Fibroblast of mammary gland (primary cell): ENCODE results near the gene HMOX2.

Experiments
- DNase-seq: peaks from one replicate; pipeline ENCODE4 v3.0.0-alpha.2; 2010; ENCODE audit warnings: low read depth
- H3K4me3 ChIP-seq: 2 replicates; pipeline ENCODE4 v1.5.1; 2011; ENCODE audit warnings: low read depth, mild to moderate bottlenecking, low read length, moderate library complexity; ENCODE audit not compliant: control insufficient read depth
- TF ChIP-seq, protein P1 (sequence below): conservative IDR thresholded peaks from 2 replicates; pipeline ENCODE4 v1.5.1; 2011; ENCODE audit warnings: low read depth, low read length, inconsistent platforms; ENCODE audit not compliant: control insufficient read depth, insufficient read depth

Gene HMOX2, protein sequence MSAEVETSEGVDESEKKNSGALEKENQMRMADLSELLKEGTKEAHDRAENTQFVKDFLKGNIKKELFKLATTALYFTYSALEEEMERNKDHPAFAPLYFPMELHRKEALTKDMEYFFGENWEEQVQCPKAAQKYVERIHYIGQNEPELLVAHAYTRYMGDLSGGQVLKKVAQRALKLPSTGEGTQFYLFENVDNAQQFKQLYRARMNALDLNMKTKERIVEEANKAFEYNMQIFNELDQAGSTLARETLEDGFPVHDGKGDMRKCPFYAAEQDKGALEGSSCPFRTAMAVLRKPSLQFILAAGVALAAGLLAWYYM

DNA sequence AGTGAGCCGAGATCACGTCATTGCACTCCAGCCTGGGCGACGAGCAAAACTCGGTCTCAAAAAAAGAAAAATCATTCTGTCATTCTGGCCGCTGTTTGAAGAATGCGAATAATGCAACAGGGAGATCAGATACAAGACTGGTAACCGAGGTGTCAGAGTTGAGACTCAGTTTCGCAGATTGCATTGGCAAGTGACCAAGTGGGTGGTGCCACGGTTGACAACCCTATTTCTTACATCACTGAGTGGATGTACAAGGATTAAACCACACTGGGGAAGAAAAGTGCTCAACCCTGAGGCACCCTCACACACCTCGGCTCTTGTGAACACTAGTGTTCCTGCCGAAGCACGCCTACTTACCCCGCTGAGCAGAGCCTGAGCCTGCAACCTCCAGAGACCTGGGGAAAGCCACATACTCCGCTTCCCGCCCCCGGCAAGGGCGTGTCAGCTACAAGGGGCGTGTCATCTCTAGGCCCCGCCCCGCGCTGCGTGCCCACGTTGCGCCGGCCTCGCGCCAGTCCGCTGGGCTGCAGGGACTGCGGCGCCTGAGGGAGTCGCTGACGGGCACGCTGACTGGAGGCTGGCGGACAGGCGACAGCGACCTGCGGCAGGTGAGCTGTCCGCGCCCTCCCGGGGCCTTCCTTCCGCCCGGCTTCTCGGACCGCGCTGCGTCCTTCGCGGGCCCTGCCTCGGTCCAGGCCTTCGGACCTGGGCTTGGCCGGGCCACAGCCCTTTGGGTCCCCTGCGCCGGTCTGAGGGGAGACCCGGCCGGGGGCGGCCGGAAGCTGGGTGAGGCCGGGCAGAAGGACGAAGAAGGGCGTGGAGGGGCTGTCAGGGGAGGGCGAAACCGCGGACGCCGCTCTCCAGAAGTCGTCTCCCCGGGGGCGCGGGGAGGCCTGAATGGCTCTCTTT, at the start of gene HMOX2:
HMOX2 (plus strand) TSS at position 519 of the 909 bp plus-strand sequence. CDS start 29,127 bp downstream, outside the sequence.
- DNase-seq: peak; percentile 88
- peak within 1 kb of the TSS; percentile 75 for H3K4me3 ChIP-seq
- TF ChIP-seq, protein P1, sequence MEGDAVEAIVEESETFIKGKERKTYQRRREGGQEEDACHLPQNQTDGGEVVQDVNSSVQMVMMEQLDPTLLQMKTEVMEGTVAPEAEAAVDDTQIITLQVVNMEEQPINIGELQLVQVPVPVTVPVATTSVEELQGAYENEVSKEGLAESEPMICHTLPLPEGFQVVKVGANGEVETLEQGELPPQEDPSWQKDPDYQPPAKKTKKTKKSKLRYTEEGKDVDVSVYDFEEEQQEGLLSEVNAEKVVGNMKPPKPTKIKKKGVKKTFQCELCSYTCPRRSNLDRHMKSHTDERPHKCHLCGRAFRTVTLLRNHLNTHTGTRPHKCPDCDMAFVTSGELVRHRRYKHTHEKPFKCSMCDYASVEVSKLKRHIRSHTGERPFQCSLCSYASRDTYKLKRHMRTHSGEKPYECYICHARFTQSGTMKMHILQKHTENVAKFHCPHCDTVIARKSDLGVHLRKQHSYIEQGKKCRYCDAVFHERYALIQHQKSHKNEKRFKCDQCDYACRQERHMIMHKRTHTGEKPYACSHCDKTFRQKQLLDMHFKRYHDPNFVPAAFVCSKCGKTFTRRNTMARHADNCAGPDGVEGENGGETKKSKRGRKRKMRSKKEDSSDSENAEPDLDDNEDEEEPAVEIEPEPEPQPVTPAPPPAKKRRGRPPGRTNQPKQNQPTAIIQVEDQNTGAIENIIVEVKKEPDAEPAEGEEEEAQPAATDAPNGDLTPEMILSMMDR: no peak

DNA sequence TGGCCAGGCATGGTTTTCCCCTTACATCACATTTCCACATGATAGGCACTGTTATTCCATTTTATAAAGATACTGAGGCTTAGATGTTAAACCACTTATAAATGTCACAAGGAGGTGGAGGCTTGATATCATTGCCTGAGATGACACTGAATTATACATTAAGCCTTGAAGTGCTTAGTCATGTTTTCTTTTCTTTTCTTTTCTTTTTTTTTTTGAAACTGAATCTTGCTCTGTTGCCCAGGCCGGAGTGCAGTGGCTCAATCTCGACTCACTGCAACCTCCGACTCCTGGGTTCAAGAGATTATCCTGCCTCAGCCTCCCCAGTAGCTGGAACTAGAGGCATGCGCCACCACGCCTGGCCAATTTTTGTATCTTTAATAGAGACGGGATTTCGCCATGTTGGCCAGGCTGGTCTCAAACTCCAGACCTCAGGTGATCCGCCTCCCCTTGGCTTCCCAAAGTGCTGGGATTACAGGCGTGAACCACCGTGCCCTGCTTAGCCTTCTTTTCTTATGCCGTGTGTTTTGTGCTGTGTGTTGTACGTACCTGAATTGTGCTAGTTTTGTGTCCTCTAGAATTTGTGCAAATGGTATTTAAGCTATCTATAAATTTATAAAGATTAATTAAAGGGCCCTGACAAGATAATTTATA, 49.4 kb upstream of the HMOX2 start:
- DNase-seq: no peak
- TF ChIP-seq, protein P1: no peak
- H3K4me3 ChIP-seq: peak overlapping the region; percentile 97

DNA sequence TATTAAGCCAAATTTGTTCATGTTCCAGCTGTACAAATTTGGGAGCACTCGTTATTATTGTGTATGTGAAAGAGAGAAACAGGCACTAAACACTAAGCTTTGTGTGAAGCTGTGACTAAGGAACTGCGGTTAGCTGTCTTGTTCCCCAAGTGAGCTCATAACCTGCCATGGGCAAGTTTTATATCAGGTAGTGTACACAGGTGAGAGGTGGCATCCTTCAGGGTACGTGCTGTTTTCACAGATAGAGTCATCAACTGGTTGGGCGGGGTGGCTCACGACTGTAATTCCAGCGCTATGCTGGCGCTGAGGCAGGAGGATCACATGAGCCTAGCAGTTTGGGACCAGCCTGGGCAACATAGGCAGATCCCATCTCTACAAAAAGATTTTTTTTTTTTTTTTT, 47.7 kb upstream of the HMOX2 start:
- DNase-seq: no peak
- TF ChIP-seq, protein P1: no peak
- no peak overlapping the region for H3K4me3 ChIP-seq

DNA sequence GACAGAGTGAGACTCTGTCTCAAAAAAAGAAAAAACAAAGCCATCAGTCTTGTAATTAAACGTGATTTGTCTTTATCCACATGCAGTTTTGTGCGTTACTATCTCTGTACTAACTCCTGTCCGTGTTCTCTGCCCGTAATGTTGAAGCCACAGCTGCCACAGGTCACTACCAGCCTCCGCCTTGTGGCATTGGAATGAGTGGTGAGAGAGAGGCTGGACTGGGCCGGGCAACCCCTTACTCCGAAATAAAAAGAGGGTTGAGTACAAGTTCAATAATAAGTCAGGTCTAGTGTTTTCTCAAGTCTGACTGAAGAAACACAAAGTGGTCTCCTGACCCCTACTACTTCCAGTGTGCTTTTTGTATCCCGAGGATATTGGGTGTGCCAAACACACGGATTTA, 45.2 kb upstream of the HMOX2 start:
- TF ChIP-seq, protein P1: no peak
- DNase-seq: no peak

DNA sequence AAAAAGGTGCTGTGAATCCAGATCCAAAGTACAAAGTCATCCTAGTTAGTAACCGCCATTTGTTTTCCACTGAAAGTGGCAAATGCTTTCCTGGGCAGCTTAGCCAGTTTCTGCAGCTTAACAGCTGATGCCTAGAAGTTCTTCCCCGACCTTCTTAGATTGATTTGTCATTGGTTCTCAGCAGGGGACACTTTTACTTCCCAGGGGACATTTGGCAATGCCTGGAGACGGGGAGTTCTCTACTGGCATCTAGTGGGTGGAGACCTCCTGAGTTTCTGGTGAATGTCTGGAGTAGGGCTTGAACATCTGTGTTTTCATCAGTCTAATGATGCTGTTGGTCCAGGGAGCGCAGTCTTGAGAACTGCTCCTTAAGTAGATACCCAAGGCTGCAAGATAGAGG, 43.0 kb upstream of the HMOX2 start:
- TF ChIP-seq, protein P1: no peak
- no peak overlapping the region for H3K4me3 ChIP-seq
- no peak for DNase-seq

More for the DNA sequence above, 45.2 kb upstream of the HMOX2 start:
- no peak overlapping the region for H3K4me3 ChIP-seq
